HG02642 (cell line): Measurements from ENCODE around the gene ZNF212.

Source experiments
- ATAC-seq: cut with Tn5 transposase; IDR thresholded peaks from one replicate; pipeline ENCODE4 v1.9.1; 2021; ENCODE audit warnings: mild to moderate bottlenecking; ENCODE audit not compliant: unreplicated experiment, poor library complexity

The ZNF212 gene

GRCh38 chr7:149239345-149240143 lies at the start of gene ZNF212:
Gene ZNF212, plus strand, starts transcription at chr7:149239651. Its CDS starts 128 bp downstream, at chr7:149239779.
- ATAC-seq, result peak; percentile 100

GRCh38 chr7:149191851-149192250 lies 47.6 kb upstream of the ZNF212 start:
- ATAC-seq, result no peak

GRCh38 chr7:149194799-149195179 lies 44.7 kb upstream of the ZNF212 start:
- no peak for ATAC-seq

GRCh38 chr7:149195180-149196150 lies 44.0 kb upstream of the ZNF212 start, which contains the start of gene ZNF282:
Gene ZNF282, plus strand, starts transcription at chr7:149195546. Its CDS starts 44 bp downstream, at chr7:149195590.
- peak; percentile 92 for ATAC-seq

GRCh38 chr7:149196151-149196704 lies 43.2 kb upstream of the ZNF212 start:
- peak; percentile 13 for ATAC-seq

- peak; percentile 3 for ATAC-seq
Measured at GRCh38 chr7:149196705-149197171, 42.7 kb upstream of the ZNF212 start.

GRCh38 chr7:149197675-149198074 lies 41.8 kb upstream of the ZNF212 start:
- ATAC-seq, result no peak

GRCh38 chr7:149198161-149198816 lies 41.2 kb upstream of the ZNF212 start:
- no peak for ATAC-seq

GRCh38 chr7:149199234-149199995 lies 40.0 kb upstream of the ZNF212 start:
- ATAC-seq, result no peak

- no peak for ATAC-seq
Measured at GRCh38 chr7:149202831-149203231, 36.6 kb upstream of the ZNF212 start.

GRCh38 chr7:149205690-149206381 lies 33.6 kb upstream of the ZNF212 start:
- no peak for ATAC-seq

- no peak for ATAC-seq
Measured at GRCh38 chr7:149207324-149208035, 32.0 kb upstream of the ZNF212 start.

GRCh38 chr7:149209518-149210269 lies 29.8 kb upstream of the ZNF212 start:
- ATAC-seq, result peak; percentile 64

- no peak for ATAC-seq
Measured at GRCh38 chr7:149210551-149210950, 28.9 kb upstream of the ZNF212 start.

GRCh38 chr7:149214020-149214720 lies 25.3 kb upstream of the ZNF212 start:
- ATAC-seq, result no peak

GRCh38 chr7:149216402-149216801 lies 23.0 kb upstream of the ZNF212 start:
- ATAC-seq, result no peak

- no peak for ATAC-seq
Measured at GRCh38 chr7:149217570-149217969, 21.9 kb upstream of the ZNF212 start.
